Erythroblast (primary cell): ENCODE data around the gene ADIPOR2.

Source experiments
- GATA1 ChIP-seq: IDR thresholded peaks from 2 replicates; pipeline ENCODE4 v1.6.1; 2011; ENCODE audit warnings: low read depth, mild to moderate bottlenecking, control low read depth, low read length, moderate library complexity
- POLR2A ChIP-seq: IDR thresholded peaks from 2 replicates; pipeline ENCODE4 v1.6.1; 2011; ENCODE audit warnings: mild to moderate bottlenecking, low read length

GRCh38 chr12:1832801-1833595, 142.1 kb downstream of the ADIPOR2 start:
- no peak for TF ChIP-seq POLR2A
- TF ChIP-seq GATA1 = no peak
